ENCODE measurements around the gene RAP2C. TPM values are rescaled to one million over a fixed set of nuclear protein-coding genes. Genes with fewer than 3 reads are reported as not detected.

RAP2C gene
- total and polyA plus RNA-seq, 8 donors = 11.1 to 53.1 (median 18.7) TPM

DNA sequence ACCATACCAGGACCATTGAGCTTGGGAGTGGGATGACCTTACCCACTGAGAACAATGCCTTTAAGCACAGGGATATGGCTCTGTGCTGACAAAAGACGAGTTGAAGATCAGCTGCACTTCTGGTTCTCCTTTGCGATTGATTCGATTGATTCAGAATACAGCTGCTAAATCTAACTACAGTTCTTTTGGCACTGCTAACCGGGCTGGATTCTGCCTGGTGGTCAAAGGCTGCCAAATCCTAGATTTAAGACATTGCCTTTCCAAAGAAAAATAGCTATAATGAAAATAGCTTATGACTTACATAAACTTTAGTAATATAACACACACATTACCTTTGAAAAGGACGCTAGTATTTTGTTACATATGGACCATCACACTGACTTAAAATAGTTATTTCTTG, 18.3 kb downstream of the RAP2C start:
- intact Hi-C loops (cut with DNase I; ENCODE audit: low total_unique reads) = no loop called here
- no peaks in the 10 kb centered on the region for H3K4me1 ChIP-seq
- peaks cover 0 to 7% (median 1%) of the 10 kb centered on the region in 4 donors for H3K36me3 ChIP-seq
- no peak for DNase-seq
- 61 to 87% (median 76%) methylated on average over 5 of the region's 5 CpGs for WGBS, 5 donors
- TF ChIP-seq POLR2A (IDR thresholded peaks at IDR 0.05) (no peak), POLR2AphosphoS5 (IDR thresholded peaks at IDR 0.05) (no peak), EP300 (IDR thresholded peaks at IDR 0.05) (no peak), CTCF (IDR thresholded peaks at IDR 0.05) (no peak)
- H3K9me3 ChIP-seq = no peaks in the 10 kb centered on the region
- no peak overlapping the region for H3K27ac ChIP-seq
- H3K4me3 ChIP-seq = no peak overlapping the region
- H3K27me3 ChIP-seq = no peaks in the 10 kb centered on the region

DNA sequence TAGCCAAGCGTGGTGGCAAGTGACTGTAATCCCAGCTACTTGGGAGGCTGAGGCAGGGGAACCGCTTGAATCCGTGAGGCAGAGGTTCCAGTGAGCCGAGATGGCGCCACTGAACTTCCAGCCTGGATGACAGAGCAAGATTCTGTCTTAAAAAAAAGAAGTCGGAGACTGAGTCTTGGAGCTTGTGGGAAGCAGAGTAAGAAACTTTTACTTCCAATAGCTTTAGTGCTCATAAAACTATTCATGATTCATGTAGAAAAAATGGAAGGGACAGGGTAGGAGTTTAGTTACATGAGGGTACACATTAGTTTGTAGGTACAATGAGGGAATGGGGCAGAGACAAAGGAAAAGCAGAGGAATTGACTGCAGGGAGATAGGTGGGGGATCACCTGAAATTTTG, 19.3 kb downstream of the RAP2C start:
- Histone ChIP-seq H3K4me3 (no peak overlapping the region), H3K36me3 (peaks cover 0 to 7% (median 1%) of the 10 kb centered on the region in 4 donors), H3K4me1 (no peaks in the 10 kb centered on the region), H3K9me3 (peaks cover 0 to under 1% (median 0%) of the 10 kb centered on the region in 4 donors), H3K27me3 (no peaks in the 10 kb centered on the region), H3K27ac (no peak overlapping the region)
- no peak for DNase-seq
- 65 to 100% (median 93%) methylated on average over 6 of the region's 6 CpGs for WGBS, 5 donors
- intact Hi-C loops (cut with DNase I; ENCODE audit: low total_unique reads) = no loop called here
- no peak for TF ChIP-seq CTCF (IDR thresholded peaks at IDR 0.05)
- no peak for TF ChIP-seq POLR2AphosphoS5 (IDR thresholded peaks at IDR 0.05)
- no peak for TF ChIP-seq POLR2A (IDR thresholded peaks at IDR 0.05)
- no peak for TF ChIP-seq EP300 (IDR thresholded peaks at IDR 0.05)

- DNase-seq = no peak
- WGBS, 5 donors = 92 to 98% (median 97%) methylated on average over 7 to 29 of the region's 29 CpGs
- H3K27me3 ChIP-seq = no peaks in the 10 kb centered on the region
- H3K27ac ChIP-seq = no peak overlapping the region
- H3K4me1 ChIP-seq = no peaks in the 10 kb centered on the region
- TF ChIP-seq POLR2AphosphoS5 (IDR thresholded peaks at IDR 0.05) (no peak), EP300 (IDR thresholded peaks at IDR 0.05) (no peak), CTCF (IDR thresholded peaks at IDR 0.05) (no peak), POLR2A (IDR thresholded peaks at IDR 0.05) (no peak)
- H3K9me3 ChIP-seq = peaks cover 0 to 18% (median 5%) of the 10 kb centered on the region in 4 donors
- H3K36me3 ChIP-seq = no peaks in the 10 kb centered on the region
- H3K4me3 ChIP-seq = no peak overlapping the region
- intact Hi-C loops (cut with DNase I; ENCODE audit: low total_unique reads) = no loop called here
Measured at GRCh38 chrX:132193872-132194574, 25.2 kb downstream of the RAP2C start.

DNA sequence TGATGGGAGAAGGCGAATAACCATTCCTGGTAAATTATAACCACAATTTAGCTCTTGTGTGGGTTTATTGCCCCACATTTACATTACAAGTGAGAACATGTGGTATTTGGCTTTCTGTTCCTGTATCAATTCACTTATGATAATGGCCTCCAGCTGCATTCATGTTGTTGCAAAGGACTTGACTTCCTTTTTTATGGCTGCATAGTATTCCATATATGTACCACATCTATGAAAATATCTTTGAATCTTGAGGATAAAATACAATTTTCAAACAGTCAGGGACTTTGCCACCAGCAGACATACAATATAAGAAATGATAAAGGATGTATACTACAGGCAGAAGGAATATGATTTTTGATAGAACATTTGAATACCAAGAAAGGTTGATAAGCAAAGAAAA, 27.3 kb downstream of the RAP2C start:
- H3K27me3 ChIP-seq = no peaks in the 10 kb centered on the region
- no peaks in the 10 kb centered on the region for H3K4me1 ChIP-seq
- H3K9me3 ChIP-seq = peaks cover 0 to 18% (median 5%) of the 10 kb centered on the region in 4 donors
- no peaks in the 10 kb centered on the region for H3K36me3 ChIP-seq
- TF ChIP-seq CTCF (IDR thresholded peaks at IDR 0.05) (no peak), POLR2AphosphoS5 (IDR thresholded peaks at IDR 0.05) (no peak), POLR2A (IDR thresholded peaks at IDR 0.05) (no peak), EP300 (IDR thresholded peaks at IDR 0.05) (no peak)
- intact Hi-C loops (cut with DNase I; ENCODE audit: low total_unique reads) = no loop called here
- 88 to 97% (median 94%) methylated on average over 1 of the region's 1 CpG for WGBS, 5 donors
- no peak for DNase-seq
- H3K4me3 ChIP-seq = no peak overlapping the region
- H3K27ac ChIP-seq = no peak overlapping the region

Data from stomach (tissue), 9 donors.